Bronchial smooth muscle cell (primary cell): ENCODE measurements around the gene SOX14. TPM values are rescaled to one million over a fixed set of nuclear protein-coding genes. Genes with fewer than 3 reads are reported as not detected.

ENCODE experiments used
- total RNA-seq: library from RNA; depleted of rRNA; stranded (reverse); fragments of >200 nt; gene quantifications from 2 replicates; pipeline ENCODE4 v1.2.1, GENCODE V29; 2014

SOX14 gene
- not detected in 2 replicates for total RNA-seq

GRCh38 chr3:137764001-137764433 lies at the start of gene SOX14:
Gene SOX14 (plus strand): TSS chr3:137764315. CDS start chr3:137764785, 470 bp downstream.

Other genes starting within 250 kb of the SOX14 start
- gene CLDN18, start 245.8 kb downstream of the SOX14 start, total RNA-seq, result not detected in 2 replicates